ENCODE data around the gene C1QTNF4.
"Not testable (repeated sequence)": the region's sequence is repeated elsewhere in the genome, so short reads cannot be mapped to it uniquely, and the experiment has no call there.

DNA sequence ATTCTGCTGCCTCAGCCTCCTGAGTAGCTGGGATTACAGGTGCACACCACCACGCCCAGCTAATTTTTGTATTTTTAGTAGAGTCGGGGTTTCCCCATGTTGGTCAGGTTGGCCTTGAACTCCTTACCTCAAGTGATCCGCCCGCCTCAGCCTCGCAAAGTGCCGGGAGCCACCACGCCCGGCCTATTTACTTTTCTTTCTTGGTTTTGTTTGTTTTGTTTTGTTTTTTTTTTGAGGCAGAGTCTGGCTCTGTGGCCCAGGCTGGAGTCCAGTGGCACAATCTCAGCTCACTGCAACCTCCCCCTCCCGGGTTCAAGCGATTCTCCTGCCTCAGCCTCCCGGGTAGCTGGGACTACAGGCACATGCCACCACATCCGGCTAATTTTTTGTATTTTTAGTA is 37.2 kb downstream of the C1QTNF4 start:
- TF ChIP-seq CTCF (IDR thresholded peaks at IDR 0.05; ENCODE audit: insufficient read depth, low read length); POLR2AphosphoS5 (IDR thresholded peaks at IDR 0.05; ENCODE audit: low read depth); REST (IDR thresholded peaks at IDR 0.05; ENCODE audit: insufficient replicate concordance, low read depth); GABPA (IDR thresholded peaks at IDR 0.05; ENCODE audit: low read depth); SPI1 (IDR thresholded peaks at IDR 0.05; ENCODE audit: borderline replicate concordance, low read depth): not testable (repeated sequence)
